ENCODE results near the gene THSD1. TPM values are rescaled to one million over a fixed set of nuclear protein-coding genes. Genes with fewer than 3 reads are reported as not detected.
A peak's percentile ranks its signal among the peaks of the same experiment; 100 is the strongest.

Gene THSD1
- total RNA-seq, 1 donor, result 9.9 TPM

GRCh38 chr13:52450793-52451116 lies 44.8 kb upstream of the THSD1 start:
- no peak for TF ChIP-seq CTCF (IDR thresholded peaks at IDR 0.05; ENCODE audit: insufficient read depth, low read depth, low read length)
- H3K4me3 ChIP-seq (ENCODE audit: low read depth, low read length), result peak overlapping the region; percentile 24
- DNase-seq (ENCODE audit: low read depth), result no peak

GRCh38 chr13:52450012-52450792 lies 44.2 kb upstream of the THSD1 start, which contains the start of gene VPS36:
TSS of gene VPS36 (minus strand) at chr13:52450634. CDS start at chr13:52450594, 40 bp downstream.
- peak; percentile 97 for TF ChIP-seq CTCF (IDR thresholded peaks at IDR 0.05; ENCODE audit: insufficient read depth, low read depth, low read length)

GRCh38 chr13:52449331-52450011 lies 43.5 kb upstream of the THSD1 start:
- no peak for TF ChIP-seq CTCF (IDR thresholded peaks at IDR 0.05; ENCODE audit: insufficient read depth, low read depth, low read length)
- peak; percentile 10 for DNase-seq (ENCODE audit: low read depth)

More at GRCh38 chr13:52450012-52450792, 44.2 kb upstream of the THSD1 start, which contains the start of gene VPS36:
- H3K4me3 ChIP-seq (ENCODE audit: low read depth, low read length), result peak within 1 kb of the TSS; percentile 73
- DNase-seq (ENCODE audit: low read depth), result peak; percentile 95

GRCh38 chr13:52447815-52448552 lies 42.0 kb upstream of the THSD1 start:
- H3K4me3 ChIP-seq (ENCODE audit: low read depth, low read length), result peak overlapping the region; percentile 5
- DNase-seq (ENCODE audit: low read depth), result no peak
- TF ChIP-seq CTCF (IDR thresholded peaks at IDR 0.05; ENCODE audit: insufficient read depth, low read depth, low read length), result no peak

More at GRCh38 chr13:52449331-52450011, 43.5 kb upstream of the THSD1 start:
- peak overlapping the region; percentile 73 for H3K4me3 ChIP-seq (ENCODE audit: low read depth, low read length)

GRCh38 chr13:52447354-52447753 lies 41.4 kb upstream of the THSD1 start:
- no peak overlapping the region for H3K4me3 ChIP-seq (ENCODE audit: low read depth, low read length)
- DNase-seq (ENCODE audit: low read depth), result no peak
- TF ChIP-seq CTCF (IDR thresholded peaks at IDR 0.05; ENCODE audit: insufficient read depth, low read depth, low read length), result no peak

GRCh38 chr13:52446265-52446664 lies 40.3 kb upstream of the THSD1 start:
- peak; percentile 65 for DNase-seq (ENCODE audit: low read depth)
- no peak for TF ChIP-seq CTCF (IDR thresholded peaks at IDR 0.05; ENCODE audit: insufficient read depth, low read depth, low read length)

More at GRCh38 chr13:52446265-52446664, 40.3 kb upstream of the THSD1 start:
- H3K4me3 ChIP-seq (ENCODE audit: low read depth, low read length), result no peak overlapping the region

Measured in fibroblast of villous mesenchyme (primary cell).